HUES6 (cell line): Measurements from ENCODE around the gene NAGA.

Experiments used
- H3K27ac ChIP-seq: 2 replicates; pipeline ENCODE4 v1.7.0; 2013; ENCODE audit warnings: low read depth, mild to moderate bottlenecking, low read length, inconsistent platforms
- H3K27me3 ChIP-seq: 2 replicates; pipeline ENCODE4 v1.6.1; 2013; ENCODE audit warnings: low read length; ENCODE audit not compliant: control insufficient read depth, insufficient read depth
- H3K36me3 ChIP-seq: 2 replicates; pipeline ENCODE4 v1.6.1; 2013; ENCODE audit warnings: low read length; ENCODE audit not compliant: control insufficient read depth, insufficient read depth
- H3K4me1 ChIP-seq: 2 replicates; pipeline ENCODE4 v1.6.1; 2013; ENCODE audit warnings: low read length; ENCODE audit not compliant: control insufficient read depth, insufficient read depth
- H3K4me3 ChIP-seq: 2 replicates; pipeline ENCODE4 v1.5.1; 2013; ENCODE audit warnings: low read depth, low read length
- H3K9ac ChIP-seq: one replicate; pipeline ENCODE4 v1.6.1; 2013; ENCODE audit warnings: mild to moderate bottlenecking, low read length
- H3K9me3 ChIP-seq: 2 replicates; pipeline ENCODE4 v1.6.1; 2013; ENCODE audit warnings: low read depth, low read length; ENCODE audit not compliant: control insufficient read depth, insufficient read depth

Gene NAGA

DNA sequence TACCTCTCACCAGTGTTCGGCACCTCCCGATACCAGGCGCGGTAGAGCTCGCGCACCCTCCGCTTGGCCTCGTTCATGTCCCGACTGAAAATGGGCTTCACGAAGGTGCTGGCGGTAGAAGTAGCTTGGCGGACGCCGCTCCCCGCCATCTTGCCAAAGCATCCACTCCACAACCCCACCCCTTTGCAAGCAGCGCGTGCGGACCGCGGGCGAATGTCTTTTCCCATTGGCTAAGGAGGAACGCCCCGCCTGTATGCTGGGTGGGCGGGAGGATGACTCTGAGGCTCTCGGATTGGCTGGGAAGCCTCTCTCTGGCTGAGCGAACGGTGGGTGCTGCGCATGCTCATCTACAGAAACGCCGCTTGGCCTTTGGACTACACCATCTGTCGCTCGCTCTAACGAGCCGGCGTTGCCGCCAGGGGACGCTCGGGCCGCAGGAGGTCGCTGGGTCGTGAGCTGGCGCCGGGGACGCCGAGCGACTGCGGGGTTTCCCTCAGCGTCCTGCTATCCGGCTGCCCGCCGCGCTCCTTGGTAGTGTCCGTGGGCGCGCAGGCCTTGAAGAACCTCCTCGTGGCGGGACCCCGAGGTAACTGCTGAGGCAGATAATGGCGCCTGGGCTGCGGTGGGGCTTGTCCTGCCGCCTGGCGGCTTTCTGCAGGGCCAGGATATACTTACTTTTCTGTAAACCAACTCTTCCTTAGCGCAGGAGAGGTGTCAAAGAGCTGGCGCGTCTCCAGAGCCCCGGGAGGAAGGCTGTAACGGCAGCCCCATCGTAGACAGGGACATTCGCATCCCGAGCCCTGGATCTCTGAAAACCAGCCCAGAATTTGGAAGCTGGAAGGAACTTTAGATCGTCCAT, 20.2 kb upstream of the NAGA start, which contains the start of gene NDUFA6:
TSS of gene NDUFA6 (minus strand) at position 177 of the 859 bp plus-strand sequence. CDS start at position 149, 28 bp downstream.
- Histone ChIP-seq H3K36me3 (peaks cover 23% of the 10 kb centered on the region), H3K4me1 (0 out of 2 replicates have a peak, but pooled peaks cover 3% of the 10 kb centered on the region), H3K9ac (peak within 1 kb of the TSS; percentile 93), H3K9me3 (peaks cover 6% of the 10 kb centered on the region; the same call in 1 of the 2 replicates), H3K27ac (peak within 1 kb of the TSS; percentile 88), H3K4me3 (peak within 1 kb of the TSS; percentile 92), H3K27me3 (no peaks in the 10 kb centered on the region)

GRCh38 chr22:42086051-42086450, 15.4 kb upstream of the NAGA start:
- Histone ChIP-seq H3K36me3 (peaks cover 46% of the 10 kb centered on the region), H3K9me3 (peaks cover 6% of the 10 kb centered on the region; the same call in 1 of the 2 replicates), H3K27me3 (no peaks in the 10 kb centered on the region), H3K4me3 (no peak overlapping the region), H3K4me1 (no peaks in the 10 kb centered on the region), H3K27ac (no peak overlapping the region), H3K9ac (no peak overlapping the region)

DNA sequence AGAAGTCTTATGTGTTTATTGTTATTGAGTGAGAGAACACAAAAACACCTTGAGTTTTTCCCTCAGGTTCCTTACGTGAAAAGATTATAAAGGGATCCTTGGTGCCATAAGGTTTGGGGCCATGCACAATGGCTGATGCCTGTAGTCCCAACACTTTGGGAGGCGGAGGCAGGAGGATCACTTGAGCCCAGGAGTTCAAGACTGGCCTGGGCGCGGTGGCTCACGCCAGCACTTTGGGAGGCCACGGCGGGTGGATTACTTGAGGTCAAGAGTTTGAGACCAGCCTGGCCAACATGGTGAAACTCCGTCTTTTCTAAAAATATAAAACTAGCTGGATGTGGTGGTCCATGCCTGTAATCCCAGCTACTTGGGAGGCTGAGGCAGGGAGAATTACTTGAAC, 14.3 kb upstream of the NAGA start:
- H3K27me3 ChIP-seq, result no peaks in the 10 kb centered on the region
- H3K4me3 ChIP-seq, result no peak overlapping the region
- no peaks in the 10 kb centered on the region for H3K4me1 ChIP-seq
- peaks cover 6% of the 10 kb centered on the region; the same call in 1 of the 2 replicates for H3K9me3 ChIP-seq
- H3K27ac ChIP-seq, result no peak overlapping the region
- H3K36me3 ChIP-seq, result peaks cover 46% of the 10 kb centered on the region
- H3K9ac ChIP-seq, result no peak overlapping the region

DNA sequence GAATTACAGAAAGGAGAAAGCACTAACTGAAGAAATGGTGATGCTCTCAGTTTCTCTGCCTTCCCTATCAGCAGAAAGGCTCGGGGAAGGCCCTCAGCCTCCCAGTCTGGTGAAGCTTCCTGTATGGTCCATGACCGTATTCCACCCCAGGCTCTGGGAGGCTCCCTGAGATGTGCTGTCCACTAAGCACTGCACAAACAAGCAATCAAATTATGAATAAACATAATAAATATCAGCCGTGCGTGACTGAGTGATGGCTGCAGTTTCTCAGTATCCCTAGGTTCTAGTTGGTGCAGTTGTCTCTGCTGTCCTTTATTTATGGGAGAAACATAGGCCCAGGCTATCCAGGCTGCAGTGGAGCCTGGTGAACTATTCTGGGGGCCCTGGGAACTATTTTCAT, 12.5 kb upstream of the NAGA start:
- Histone ChIP-seq H3K4me3 (no peak overlapping the region), H3K27me3 (no peaks in the 10 kb centered on the region), H3K27ac (no peak overlapping the region), H3K9ac (no peak overlapping the region), H3K9me3 (no peaks in the 10 kb centered on the region), H3K36me3 (peaks cover 37% of the 10 kb centered on the region), H3K4me1 (peaks cover 7% of the 10 kb centered on the region)

GRCh38 chr22:42080287-42080686, 9.7 kb upstream of the NAGA start:
- Histone ChIP-seq H3K27ac (no peak overlapping the region), H3K9me3 (no peaks in the 10 kb centered on the region), H3K36me3 (peaks cover 17% of the 10 kb centered on the region), H3K4me1 (peaks cover 7% of the 10 kb centered on the region), H3K27me3 (no peaks in the 10 kb centered on the region), H3K4me3 (peak overlapping the region; percentile 72), H3K9ac (peak overlapping the region; percentile 90)

- peak within 1 kb of the TSS; percentile 62; the same call in 1 of the 2 replicates for H3K27ac ChIP-seq
- H3K9me3 ChIP-seq, result no peaks in the 10 kb centered on the region
- peaks cover 12% of the 10 kb centered on the region for H3K36me3 ChIP-seq
- H3K9ac ChIP-seq, result peak within 1 kb of the TSS; percentile 90
- H3K4me1 ChIP-seq, result peaks cover 13% of the 10 kb centered on the region
- peak within 1 kb of the TSS; percentile 72 for H3K4me3 ChIP-seq
- no peaks in the 10 kb centered on the region for H3K27me3 ChIP-seq
These were observed 9.0 kb upstream of the NAGA start, which contains the start of gene SMDT1 for GRCh38 chr22:42079319-42080251. SMDT1 (plus strand) TSS chr22:42079700; CDS start chr22:42079769, 69 bp downstream.

- Histone ChIP-seq H3K9me3 (no peaks in the 10 kb centered on the region), H3K4me1 (peaks cover 21% of the 10 kb centered on the region), H3K27me3 (no peaks in the 10 kb centered on the region; the same call in 1 of the 2 replicates), H3K4me3 (peak overlapping the region; percentile 72), H3K27ac (peak overlapping the region; percentile 62; the same call in 1 of the 2 replicates), H3K36me3 (peaks cover 10% of the 10 kb centered on the region), H3K9ac (peak overlapping the region; percentile 90)
These were observed 8.1 kb upstream of the NAGA start for GRCh38 chr22:42078469-42079318.

DNA sequence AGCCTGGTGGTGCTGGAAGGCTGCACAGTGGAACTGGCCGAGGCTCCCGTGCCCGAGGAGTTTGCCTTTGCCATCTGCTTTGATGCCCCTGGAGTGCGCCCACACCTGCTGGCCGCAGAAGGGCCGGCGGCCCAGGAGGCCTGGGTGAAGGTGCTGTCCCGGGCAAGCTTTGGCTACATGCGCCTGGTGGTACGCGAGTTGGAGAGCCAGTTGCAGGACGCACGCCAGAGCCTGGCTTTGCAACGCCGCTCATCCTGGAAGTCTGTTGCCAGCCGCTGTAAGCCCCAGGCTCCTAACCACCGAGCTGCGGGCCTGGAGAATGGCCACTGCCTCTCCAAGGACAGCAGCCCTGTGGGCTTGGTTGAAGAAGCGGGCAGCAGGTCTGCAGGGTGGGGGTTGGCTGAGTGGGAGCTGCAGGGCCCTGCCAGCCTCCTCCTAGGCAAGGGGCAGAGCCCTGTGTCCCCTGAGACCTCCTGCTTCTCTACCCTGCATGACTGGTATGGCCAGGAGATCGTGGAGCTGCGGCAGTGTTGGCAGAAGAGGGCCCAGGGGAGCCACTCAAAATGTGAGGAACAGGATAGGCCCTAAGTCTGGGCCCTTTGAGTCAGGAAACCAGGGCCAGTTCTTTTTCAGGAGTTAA, 7.0 kb upstream of the NAGA start:
- Histone ChIP-seq H3K27ac (no peak overlapping the region), H3K9me3 (no peaks in the 10 kb centered on the region), H3K4me3 (no peak overlapping the region), H3K9ac (no peak overlapping the region), H3K27me3 (no peaks in the 10 kb centered on the region; the same call in 1 of the 2 replicates), H3K36me3 (peaks cover 4% of the 10 kb centered on the region; the same call in 1 of the 2 replicates), H3K4me1 (peaks cover 28% of the 10 kb centered on the region)

GRCh38 chr22:42076764-42077485, 6.3 kb upstream of the NAGA start:
- Histone ChIP-seq H3K9ac (no peak overlapping the region), H3K27me3 (no peaks in the 10 kb centered on the region; the same call in 1 of the 2 replicates), H3K36me3 (no peaks in the 10 kb centered on the region), H3K9me3 (no peaks in the 10 kb centered on the region), H3K4me1 (peaks cover 28% of the 10 kb centered on the region), H3K4me3 (no peak overlapping the region), H3K27ac (no peak overlapping the region)
